GM21786 (cell line): ENCODE measurements around the gene MYO1A.
"Not testable (repeated sequence)": the region's sequence is repeated elsewhere in the genome, so short reads cannot be mapped to it uniquely, and the experiment has no call there.

Experiments
- ATAC-seq: cut with Tn5 transposase; IDR thresholded peaks from one replicate; pipeline ENCODE4 v1.9.1; 2021; ENCODE audit not compliant: unreplicated experiment

Gene MYO1A

DNA sequence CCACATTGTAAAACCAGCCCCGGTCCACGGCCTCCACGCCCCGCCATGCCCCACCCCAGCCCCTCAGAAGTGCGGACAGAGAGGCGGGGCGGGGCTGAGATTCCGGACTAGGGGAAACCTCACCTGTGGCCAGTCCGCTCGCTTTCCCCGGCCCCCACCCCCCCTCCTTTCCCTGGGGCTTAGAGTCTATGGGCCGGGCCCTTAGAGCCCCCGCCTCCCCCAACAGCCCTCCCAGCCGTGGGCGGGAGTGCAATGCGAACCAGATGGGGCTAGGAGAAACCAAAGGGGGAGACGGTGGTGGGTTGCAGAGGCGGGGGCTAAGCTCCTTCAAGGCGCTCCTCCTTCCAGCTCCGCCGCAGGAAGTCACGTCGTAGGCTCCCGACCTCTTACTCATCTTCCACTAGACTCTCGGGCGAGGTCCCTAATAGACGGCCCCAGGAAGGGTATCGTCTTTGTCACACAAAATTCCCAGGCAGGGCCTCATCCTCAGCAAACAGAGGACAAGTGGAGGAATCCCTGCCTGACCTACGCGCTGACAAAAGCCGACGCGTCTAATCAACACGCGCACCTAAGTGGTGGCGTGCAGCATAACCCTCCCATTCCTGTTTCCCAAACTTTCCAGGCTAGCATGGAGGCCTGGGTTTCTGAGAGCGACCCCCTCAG is 37.9 kb upstream of the MYO1A start:
- ATAC-seq, result peak; percentile 34

DNA sequence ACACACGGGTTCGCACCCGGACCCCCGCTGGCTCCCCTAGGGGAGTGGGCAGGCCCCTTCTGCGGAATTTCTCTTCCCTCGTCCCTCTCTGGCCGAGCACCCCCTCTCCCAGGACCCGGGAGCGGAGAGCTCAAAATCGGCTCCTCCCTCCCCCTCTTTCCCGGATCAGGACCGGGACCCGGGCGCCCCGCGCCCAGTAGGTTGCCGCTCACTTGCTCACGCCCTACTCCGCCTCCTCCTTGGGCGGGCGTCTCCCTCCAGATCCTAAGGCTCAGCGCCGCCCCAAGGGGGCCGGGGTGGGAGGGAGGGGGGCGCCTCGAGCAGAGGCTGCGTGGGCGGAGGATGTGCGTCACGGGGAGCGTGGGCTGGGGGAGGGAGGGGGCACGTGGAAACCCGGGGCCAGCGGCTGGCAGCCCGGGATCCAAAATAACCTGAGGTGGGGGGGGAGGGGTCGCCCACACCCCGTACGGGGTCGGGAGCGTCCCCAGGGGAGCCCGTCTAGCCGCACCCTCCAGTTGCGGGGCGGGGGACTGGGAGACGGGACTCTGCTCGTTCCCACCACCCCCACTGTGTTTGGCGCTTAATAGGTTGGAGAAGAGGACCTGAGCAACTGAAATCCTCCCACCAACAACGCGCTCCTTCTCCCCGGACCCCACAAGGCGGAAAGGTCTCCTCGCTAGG is 37.2 kb upstream of the MYO1A start:
- peak; percentile 17 for ATAC-seq

DNA sequence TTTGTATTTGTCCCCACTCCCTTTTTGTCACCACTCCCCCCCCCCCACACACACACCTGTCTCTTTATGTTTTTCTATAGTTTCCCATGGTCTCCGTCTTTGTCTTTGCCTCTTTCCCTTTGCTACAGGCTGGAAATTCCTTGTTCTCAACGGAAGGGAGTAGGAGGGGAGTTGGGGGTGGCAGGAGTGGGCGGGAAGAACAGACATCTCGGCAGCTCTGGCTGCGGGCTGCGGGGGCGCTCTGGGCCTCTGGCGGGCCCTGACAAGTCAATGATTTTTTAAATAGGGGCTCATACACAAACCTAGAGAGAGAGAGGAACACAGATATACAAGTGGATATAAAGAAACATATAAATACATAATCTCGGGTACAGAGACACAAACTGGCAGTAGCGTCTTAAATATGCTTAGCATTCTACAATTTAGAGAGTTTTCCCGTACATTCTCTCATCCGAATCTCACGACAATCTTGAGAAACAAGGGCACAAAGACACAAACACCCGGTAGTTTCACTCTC is 36.6 kb upstream of the MYO1A start:
- no peak for ATAC-seq

DNA sequence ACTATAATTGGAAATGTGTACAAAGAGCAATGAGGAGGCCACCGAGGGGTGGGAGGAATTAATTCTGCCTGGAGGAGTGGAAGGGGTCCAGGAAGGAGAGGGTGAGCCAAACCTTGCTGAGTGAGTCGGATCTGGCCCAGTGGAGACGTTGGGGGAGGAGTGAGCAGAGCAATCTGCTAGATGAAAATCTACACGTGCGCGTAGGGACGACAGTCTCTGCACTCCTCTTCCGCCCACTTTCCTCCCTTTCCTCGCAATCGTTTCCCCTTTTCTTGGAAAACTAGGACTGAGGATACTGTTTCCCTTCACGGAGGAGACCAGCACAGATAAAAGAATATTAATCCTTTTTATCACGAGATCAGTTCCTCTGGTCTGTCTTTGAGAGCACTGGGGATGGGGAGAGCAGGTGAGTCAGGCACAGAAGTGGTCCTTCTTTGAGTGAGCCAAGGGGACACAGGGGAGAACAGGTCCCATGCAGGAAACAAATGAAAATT is 36.1 kb upstream of the MYO1A start:
- no peak for ATAC-seq

DNA sequence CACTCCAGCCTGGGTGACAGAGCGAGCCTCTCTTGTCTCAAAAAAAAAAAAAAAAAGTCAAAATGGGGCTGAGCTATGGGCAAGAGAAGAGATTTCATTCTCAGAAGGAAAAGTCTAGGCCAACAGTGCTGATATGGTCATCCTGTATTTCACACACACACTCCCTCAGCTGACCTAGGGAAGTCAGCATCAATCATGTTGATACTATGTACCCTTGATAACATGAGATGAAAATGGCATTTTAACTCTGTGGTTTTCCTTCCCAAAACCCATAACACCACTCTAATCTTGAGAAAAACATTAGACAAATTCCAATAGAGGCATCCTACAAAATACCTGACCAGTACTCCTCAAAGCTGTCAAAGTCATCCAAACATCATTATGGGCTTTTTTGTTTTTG is 30.9 kb upstream of the MYO1A start:
- ATAC-seq, result no peak

DNA sequence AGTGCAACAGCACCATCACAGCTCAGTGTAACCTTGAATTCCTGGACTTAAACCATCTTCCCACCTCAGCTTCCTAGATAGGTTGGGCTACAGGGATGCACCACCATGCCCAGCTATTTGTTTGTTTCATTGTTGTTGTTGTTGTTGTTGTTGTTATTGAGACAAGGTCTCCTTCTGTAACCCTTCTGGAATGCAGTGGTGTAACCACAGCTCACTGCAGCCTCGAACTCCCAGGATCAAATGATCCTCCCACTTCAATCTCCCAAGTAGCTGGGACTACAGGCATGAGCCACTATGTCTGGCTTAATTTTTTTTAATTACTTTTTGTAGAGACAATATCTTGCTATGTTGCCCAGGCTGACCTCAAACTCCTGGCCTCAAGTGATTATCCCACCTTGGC is 29.9 kb upstream of the MYO1A start:
- no peak for ATAC-seq

DNA sequence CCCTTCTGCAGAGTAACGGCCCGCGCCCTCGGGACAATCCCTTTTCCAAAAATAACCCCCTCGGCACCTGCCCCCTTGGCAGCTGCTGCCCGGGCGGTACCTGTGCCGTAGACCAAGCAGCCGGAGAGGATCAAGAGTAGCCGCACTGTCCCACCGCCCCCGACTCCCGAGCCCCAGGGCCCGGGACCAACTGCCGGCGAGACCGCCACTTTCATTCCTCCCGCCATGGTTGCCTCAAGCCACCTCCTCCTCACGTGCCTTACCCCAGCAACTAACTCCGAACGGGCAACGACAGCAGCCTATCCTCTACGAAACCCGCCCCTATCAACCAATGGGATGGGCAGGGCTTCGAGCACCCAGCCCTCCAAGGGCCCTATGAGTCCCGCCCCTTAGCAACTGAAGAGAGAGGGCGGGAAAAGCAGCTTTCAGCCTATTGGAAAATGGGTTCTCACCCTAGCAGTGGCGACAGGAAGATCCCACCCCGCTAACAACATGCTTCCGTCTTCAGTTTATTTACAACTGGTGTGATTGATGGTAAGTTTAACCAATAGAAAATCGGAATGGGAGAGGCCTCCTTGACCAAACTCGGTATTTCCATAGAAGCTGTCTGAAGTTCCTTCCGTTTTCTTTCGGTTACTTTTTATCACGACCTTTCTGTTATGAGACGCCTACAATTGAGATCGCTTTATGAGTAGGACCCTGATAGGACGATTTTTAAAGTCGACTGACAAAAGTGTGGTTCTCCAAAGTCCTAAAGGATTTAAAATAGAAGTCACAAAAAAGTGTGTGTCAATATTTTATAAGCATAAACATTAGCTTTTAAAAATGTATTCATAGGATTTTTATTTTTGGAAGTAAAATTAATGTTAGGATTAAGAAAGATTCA is 28.8 kb upstream of the MYO1A start, which contains the start of gene NEMP1:
Gene NEMP1, minus strand, starts transcription at position 273 of the 886 bp plus-strand sequence. Its CDS starts 46 bp downstream, at position 227.
- peak; percentile 96 for ATAC-seq

DNA sequence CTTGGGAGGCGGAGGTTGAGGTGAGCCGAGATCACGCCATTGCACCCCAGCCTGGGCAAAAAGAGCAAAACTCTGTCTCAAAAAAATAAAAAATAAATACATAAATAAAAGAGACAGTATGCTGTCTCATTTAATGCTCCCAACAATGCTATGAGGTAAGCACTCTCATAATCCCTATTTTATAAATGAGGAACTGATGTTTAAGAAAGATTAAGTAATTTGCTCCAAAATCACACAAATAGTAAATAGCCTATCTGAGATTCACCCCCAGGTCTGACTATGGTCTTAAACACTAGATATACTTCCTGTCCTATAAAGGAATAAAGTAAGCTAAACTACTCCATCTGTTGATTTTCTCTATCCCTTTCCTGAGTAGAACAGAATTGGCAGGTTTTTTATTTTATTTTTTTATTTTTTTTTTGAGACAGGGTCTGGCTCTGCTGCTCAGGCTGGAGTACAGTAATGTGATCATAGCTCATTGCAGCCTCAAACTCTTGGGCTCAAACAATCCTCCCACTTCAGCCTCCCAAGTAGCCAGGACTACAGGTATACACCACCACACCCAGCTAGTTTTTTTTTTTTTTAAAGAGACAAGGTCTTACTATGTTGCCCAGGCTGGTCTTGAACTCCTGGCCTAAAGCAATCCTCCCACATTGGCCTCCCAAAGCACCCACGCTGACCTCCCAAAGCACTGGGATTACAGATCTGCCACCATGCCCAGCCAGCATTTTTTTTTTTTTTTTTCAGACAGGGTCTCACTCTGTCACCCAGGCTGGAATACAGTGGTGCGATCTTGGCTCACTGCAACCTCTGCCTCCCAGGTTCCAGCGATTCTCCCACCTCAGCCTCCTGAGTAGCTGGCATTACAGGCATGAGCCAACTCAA is 23.9 kb upstream of the MYO1A start:
- ATAC-seq, result not testable (repeated sequence)

DNA sequence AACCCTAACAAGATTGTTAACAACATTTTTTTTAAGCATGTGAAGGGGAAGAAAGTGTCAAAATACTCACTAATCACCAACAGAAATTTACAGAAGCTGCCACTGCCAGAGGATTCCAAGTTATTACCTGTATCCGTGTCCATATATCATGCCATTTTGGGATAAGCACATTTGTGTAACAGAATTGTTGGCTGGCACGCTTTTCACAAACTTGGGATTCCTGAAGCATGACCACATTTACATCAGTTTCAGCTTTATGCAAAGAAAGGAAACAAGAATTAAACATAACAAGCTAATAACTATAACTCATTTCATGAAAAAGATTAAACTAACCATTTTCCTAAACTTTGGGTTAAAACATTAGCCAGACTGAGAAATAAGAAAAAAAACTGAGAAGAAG is 22.7 kb upstream of the MYO1A start:
- no peak for ATAC-seq

DNA sequence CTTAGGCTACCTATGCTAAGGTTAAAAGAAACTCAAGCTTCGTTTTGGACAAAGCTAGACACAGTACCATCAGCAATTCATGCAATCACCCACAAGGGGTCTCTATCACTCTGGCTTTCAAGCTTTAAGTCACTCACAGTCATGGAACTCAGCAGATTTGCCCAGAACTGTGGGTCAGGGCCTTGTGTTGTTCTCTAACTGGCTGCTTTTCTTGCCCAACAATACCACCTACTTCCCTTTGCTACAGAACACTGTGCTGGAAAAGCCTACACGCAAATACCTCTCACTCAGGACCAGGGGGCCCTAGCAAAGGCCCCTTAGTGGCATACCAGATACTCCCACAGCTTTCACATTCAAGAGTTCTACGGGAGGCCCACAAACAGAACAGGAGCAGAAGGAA is 19.6 kb upstream of the MYO1A start:
- ATAC-seq, result peak; percentile 69

DNA sequence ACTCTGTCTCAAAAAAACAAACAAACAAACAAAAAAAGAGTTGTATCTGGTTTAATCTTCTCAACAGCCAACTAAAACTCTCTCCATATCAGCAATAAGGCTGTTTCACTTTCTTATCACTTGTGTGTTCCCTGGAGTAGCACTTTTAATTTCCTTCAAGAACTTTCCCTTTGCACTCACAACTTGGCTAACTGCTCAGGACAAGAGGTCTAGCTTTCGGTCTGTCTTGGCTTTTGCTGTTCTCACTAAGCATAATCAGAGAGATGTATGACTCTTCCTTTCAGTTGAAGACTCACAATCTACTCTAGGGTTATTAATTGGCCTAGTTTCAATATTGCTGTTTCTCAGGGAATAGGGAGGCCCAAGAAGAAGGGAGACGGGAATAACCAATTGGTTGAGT is 16.3 kb upstream of the MYO1A start:
- no peak for ATAC-seq

DNA sequence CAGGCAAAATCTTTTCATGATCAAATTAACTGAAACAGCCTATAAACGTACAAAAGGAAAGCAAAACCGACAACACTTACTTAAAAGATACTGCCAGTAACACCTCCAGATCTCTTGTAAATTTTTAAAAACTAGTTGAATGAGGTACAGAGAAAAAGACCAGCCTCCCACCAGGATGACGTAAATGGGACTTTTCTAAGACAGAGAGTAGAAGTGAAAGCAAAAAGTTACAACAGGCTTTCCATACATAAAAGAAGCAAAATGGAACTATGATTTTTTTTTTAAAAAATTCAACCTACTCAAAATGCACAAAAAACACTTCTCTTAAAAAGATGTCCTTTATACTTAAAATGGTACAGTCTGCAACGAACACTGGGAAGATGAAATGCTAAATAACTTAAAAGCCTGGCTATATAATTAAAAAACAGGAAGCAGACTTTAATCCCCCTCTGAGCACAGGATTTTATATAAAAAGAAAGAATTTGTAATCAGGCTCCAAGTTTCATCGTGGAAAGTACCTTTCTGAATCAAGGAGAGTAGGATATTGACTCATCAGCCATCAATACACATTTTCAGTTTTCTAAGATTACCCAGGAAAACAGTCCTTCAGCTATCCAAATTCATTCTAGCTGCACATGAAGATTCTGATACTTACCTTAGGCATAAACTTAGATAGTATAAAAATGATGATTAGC is 14.2 kb upstream of the MYO1A start:
- peak; percentile 91 for ATAC-seq

DNA sequence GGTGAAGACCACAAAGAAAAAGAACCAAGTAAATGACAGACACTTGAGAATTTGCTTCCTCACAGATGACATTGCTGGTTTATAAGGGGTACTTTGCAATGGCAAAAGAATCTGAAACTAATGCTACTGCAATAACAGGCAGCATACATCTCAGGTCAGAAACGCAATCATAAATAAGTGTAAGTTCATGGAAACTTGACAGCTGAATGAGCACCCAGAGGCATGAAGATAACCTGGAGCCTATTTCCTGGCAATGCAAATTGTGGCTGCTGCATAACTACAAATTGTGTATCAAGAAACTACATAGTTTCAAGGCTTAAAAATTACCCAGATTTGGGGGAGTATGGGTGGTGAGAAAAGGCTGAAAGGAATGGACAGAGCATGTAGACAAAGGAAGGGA is 8.5 kb upstream of the MYO1A start:
- ATAC-seq, result no peak

DNA sequence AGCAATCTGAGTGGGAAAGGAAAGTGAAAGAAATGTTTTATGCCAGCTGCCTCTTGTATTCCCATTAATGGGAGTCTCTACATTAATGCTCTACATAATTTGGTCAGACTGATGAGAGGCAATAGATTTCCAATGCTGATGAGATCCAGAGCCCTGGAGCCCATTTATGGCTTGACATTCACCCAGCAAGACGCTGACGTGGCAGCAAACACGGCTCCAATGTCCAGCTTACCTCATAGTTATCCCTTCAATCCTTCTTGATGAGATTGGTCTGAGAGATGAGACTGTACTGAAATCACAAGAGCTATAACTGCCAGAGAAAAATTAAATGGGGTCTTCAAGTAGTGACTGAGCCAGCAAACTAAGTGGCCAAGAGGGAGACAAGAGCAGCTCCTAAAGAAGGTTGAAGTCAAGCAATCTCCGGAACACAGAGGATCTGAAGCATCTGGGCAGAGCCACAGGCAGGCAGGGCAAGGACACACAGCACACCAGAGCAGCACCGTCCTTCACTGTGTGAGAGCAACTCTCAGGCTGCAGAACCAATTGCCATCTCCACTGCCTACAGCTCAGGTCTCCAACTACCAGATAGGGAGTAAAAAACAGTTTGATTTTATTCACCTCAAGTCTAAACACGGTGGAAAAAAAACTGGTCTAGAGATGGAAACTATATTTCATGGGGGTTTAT is 7.3 kb upstream of the MYO1A start:
- ATAC-seq, result no peak

DNA sequence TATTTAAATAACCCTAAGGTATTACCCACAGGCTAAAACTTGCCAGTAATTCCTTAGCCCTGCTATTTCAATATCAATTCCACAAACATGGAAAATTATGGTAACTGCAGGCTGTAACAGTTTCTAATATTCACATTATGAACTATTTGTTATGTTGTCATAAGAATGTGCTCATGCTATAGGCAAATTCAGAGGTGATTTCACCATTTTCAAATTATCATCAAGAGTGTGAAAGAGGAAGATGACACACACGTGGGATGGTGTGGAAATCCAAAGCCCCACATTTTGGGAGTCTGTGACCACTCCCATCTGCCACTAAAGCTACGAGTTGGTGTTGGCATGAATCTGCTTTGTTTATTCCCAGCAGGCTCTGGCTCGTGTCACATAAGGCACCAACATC is 5.9 kb upstream of the MYO1A start:
- ATAC-seq, result no peak

DNA sequence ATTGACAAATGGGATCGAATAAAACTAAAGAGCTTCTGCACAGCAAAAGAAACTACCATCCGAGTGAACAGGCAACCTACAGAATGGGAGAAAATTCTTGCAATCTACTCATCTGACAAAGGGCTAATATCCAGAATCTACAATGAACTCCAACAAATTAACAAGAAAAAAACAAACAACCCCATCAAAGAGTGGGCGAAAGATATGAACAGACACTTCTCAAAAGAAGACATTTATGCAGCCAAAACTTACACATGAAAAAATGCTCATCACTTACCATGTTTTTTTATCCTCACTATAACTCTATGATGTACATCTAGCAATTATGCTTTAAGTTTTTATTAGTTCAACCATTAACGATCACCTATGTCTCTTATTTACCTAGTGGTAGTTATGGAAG is 4.0 kb upstream of the MYO1A start:
- not testable (repeated sequence) for ATAC-seq

DNA sequence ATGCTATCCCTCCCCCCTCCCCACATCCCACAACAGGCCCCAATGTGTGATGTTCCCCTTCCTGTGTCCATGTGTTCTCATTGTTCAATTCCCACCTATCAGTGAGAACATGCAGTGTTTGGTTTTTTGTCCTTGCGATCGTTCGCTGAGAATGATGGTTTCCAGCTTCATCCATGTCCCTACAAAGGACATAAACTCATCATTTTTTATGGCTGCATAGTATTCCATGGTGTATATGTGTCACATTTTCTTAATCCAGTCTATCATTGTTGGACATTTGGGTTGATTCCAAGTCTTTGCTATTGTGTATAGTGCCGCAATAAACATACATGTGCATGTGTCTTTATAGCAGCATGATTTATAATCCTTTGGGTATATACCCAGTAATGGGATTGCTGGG is 3.2 kb upstream of the MYO1A start:
- ATAC-seq, result not testable (repeated sequence)

DNA sequence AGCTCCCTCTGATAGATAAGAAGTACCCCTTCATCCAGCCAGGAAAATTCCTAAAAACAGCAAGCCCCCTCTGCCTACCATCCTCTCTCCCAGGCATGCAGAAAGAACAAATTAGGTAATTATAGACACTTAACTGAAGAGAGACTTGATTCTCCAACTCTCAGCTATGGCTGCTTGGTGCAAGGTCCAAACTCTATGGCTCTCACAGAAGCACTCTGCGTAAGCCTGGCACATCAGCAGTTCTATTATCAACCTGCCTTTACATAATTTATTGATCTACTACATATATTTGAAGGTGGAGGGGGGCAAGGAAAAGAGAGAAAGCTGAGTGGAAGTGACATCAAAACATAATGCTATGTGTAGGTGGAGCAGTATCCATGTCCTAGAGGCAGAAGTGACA is 1.1 kb upstream of the MYO1A start:
- ATAC-seq, result no peak

DNA sequence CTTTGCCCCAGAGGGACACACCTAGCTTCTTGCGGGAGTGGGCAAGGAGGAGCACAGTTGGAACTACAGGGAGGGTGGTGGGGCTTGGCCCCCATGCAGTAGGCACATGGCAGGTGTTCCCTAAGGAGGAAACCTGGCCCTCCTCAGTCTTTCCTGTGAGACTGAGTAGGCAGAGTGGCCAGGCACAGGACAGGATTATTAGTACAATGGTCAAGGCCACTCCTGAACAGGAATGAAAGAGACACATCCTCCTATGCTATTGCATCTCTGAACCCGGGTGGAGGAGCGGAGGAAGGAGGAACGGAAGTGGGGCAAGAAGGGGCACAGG is 846 bp downstream of the MYO1A start:
- no peak for ATAC-seq
